ENCODE results near the gene GAB1.

GAB1 gene

GRCh38 chr4:143364063-143364462, 27.4 kb downstream of the GAB1 start:
- no peak overlapping the region for H3K4me3 ChIP-seq (ENCODE audit: low read depth in 1 of 5, low read length in 5 of 5)
- H3K36me3 ChIP-seq (ENCODE audit: control insufficient read depth in 5 of 5, insufficient read depth in 5 of 5, low read length in 5 of 5): no peaks in the 10 kb centered on the region
- H3K9me3 ChIP-seq (ENCODE audit: control insufficient read depth in 5 of 5, low read length in 5 of 5): no peaks in the 10 kb centered on the region
- H3K27ac ChIP-seq (ENCODE audit: low read depth, low read length): no peak overlapping the region
- peaks cover 2 to 30% (median 24%) of the 10 kb centered on the region in 5 donors for H3K4me1 ChIP-seq (ENCODE audit: control insufficient read depth in 5 of 5, insufficient read depth in 5 of 5, low read length in 5 of 5)
- H3K27me3 ChIP-seq (ENCODE audit: control insufficient read depth in 5 of 5, insufficient read depth in 4 of 5, low read length in 5 of 5): no peaks in the 10 kb centered on the region
- no peak overlapping the region for H3K9ac ChIP-seq (ENCODE audit: low read length in 5 of 5)

- no peaks in the 10 kb centered on the region for H3K9me3 ChIP-seq (ENCODE audit: control insufficient read depth in 5 of 5, low read length in 5 of 5)
- peaks cover 2 to 12% (median 8%) of the 10 kb centered on the region in 5 donors for H3K4me1 ChIP-seq (ENCODE audit: control insufficient read depth in 5 of 5, insufficient read depth in 5 of 5, low read length in 5 of 5)
- no peak overlapping the region for H3K27ac ChIP-seq (ENCODE audit: low read depth, low read length)
- no peaks in the 10 kb centered on the region for H3K27me3 ChIP-seq (ENCODE audit: control insufficient read depth in 5 of 5, insufficient read depth in 4 of 5, low read length in 5 of 5)
- H3K4me3 ChIP-seq (ENCODE audit: low read depth in 1 of 5, low read length in 5 of 5): no peak overlapping the region
- H3K36me3 ChIP-seq (ENCODE audit: control insufficient read depth in 5 of 5, insufficient read depth in 5 of 5, low read length in 5 of 5): no peaks in the 10 kb centered on the region
- no peak overlapping the region for H3K9ac ChIP-seq (ENCODE audit: low read length in 5 of 5)
Measured at GRCh38 chr4:143367863-143368262, 31.2 kb downstream of the GAB1 start.

GRCh38 chr4:143369552-143369951, 32.9 kb downstream of the GAB1 start:
- Histone ChIP-seq H3K4me1 (ENCODE audit: control insufficient read depth in 5 of 5, insufficient read depth in 5 of 5, low read length in 5 of 5) (peaks cover 2 to 20% (median 8%) of the 10 kb centered on the region in 5 donors), H3K9me3 (ENCODE audit: control insufficient read depth in 5 of 5, low read length in 5 of 5) (no peaks in the 10 kb centered on the region), H3K36me3 (ENCODE audit: control insufficient read depth in 5 of 5, insufficient read depth in 5 of 5, low read length in 5 of 5) (no peaks in the 10 kb centered on the region), H3K27ac (ENCODE audit: low read depth, low read length) (no peak overlapping the region), H3K27me3 (ENCODE audit: control insufficient read depth in 5 of 5, insufficient read depth in 4 of 5, low read length in 5 of 5) (no peaks in the 10 kb centered on the region), H3K9ac (ENCODE audit: low read length in 5 of 5) (no peak overlapping the region), H3K4me3 (ENCODE audit: low read depth in 1 of 5, low read length in 5 of 5) (no peak overlapping the region)

- no peaks in the 10 kb centered on the region for H3K27me3 ChIP-seq (ENCODE audit: control insufficient read depth in 5 of 5, insufficient read depth in 4 of 5, low read length in 5 of 5)
- no peak overlapping the region for H3K27ac ChIP-seq (ENCODE audit: low read depth, low read length)
Measured at GRCh38 chr4:143372093-143372915, 35.6 kb downstream of the GAB1 start.

GRCh38 chr4:143374255-143374654, 37.6 kb downstream of the GAB1 start:
- no peaks in the 10 kb centered on the region for H3K9me3 ChIP-seq (ENCODE audit: control insufficient read depth in 5 of 5, low read length in 5 of 5)
- H3K27ac ChIP-seq (ENCODE audit: low read depth, low read length): no peak overlapping the region
- peaks cover 4 to 55% (median 35%) of the 10 kb centered on the region in 5 donors for H3K4me1 ChIP-seq (ENCODE audit: control insufficient read depth in 5 of 5, insufficient read depth in 5 of 5, low read length in 5 of 5)
- H3K9ac ChIP-seq (ENCODE audit: low read length in 5 of 5): no peak overlapping the region
- H3K4me3 ChIP-seq (ENCODE audit: low read depth in 1 of 5, low read length in 5 of 5): no peak overlapping the region
- no peaks in the 10 kb centered on the region for H3K27me3 ChIP-seq (ENCODE audit: control insufficient read depth in 5 of 5, insufficient read depth in 4 of 5, low read length in 5 of 5)
- H3K36me3 ChIP-seq (ENCODE audit: control insufficient read depth in 5 of 5, insufficient read depth in 5 of 5, low read length in 5 of 5): no peaks in the 10 kb centered on the region

More at GRCh38 chr4:143372093-143372915, 35.6 kb downstream of the GAB1 start:
- H3K9ac ChIP-seq (ENCODE audit: low read length in 5 of 5): no peak overlapping the region
- peaks cover 2 to 37% (median 18%) of the 10 kb centered on the region in 5 donors for H3K4me1 ChIP-seq (ENCODE audit: control insufficient read depth in 5 of 5, insufficient read depth in 5 of 5, low read length in 5 of 5)
- H3K36me3 ChIP-seq (ENCODE audit: control insufficient read depth in 5 of 5, insufficient read depth in 5 of 5, low read length in 5 of 5): no peaks in the 10 kb centered on the region
- no peaks in the 10 kb centered on the region for H3K9me3 ChIP-seq (ENCODE audit: control insufficient read depth in 5 of 5, low read length in 5 of 5)
- H3K4me3 ChIP-seq (ENCODE audit: low read depth in 1 of 5, low read length in 5 of 5): no peak overlapping the region

GRCh38 chr4:143374771-143375170, 38.1 kb downstream of the GAB1 start:
- Histone ChIP-seq H3K4me3 (ENCODE audit: low read depth in 1 of 5, low read length in 5 of 5) (no peak overlapping the region), H3K27ac (ENCODE audit: low read depth, low read length) (no peak overlapping the region), H3K27me3 (ENCODE audit: control insufficient read depth in 5 of 5, insufficient read depth in 4 of 5, low read length in 5 of 5) (no peaks in the 10 kb centered on the region), H3K9ac (ENCODE audit: low read length in 5 of 5) (no peak overlapping the region), H3K9me3 (ENCODE audit: control insufficient read depth in 5 of 5, low read length in 5 of 5) (no peaks in the 10 kb centered on the region), H3K4me1 (ENCODE audit: control insufficient read depth in 5 of 5, insufficient read depth in 5 of 5, low read length in 5 of 5) (peaks cover 4 to 50% (median 34%) of the 10 kb centered on the region in 5 donors), H3K36me3 (ENCODE audit: control insufficient read depth in 5 of 5, insufficient read depth in 5 of 5, low read length in 5 of 5) (no peaks in the 10 kb centered on the region)

- H3K9ac ChIP-seq (ENCODE audit: low read length in 5 of 5): no peak overlapping the region
- H3K4me1 ChIP-seq (ENCODE audit: control insufficient read depth in 5 of 5, insufficient read depth in 5 of 5, low read length in 5 of 5): peaks cover 2 to 49% (median 30%) of the 10 kb centered on the region in 5 donors
- H3K36me3 ChIP-seq (ENCODE audit: control insufficient read depth in 5 of 5, insufficient read depth in 5 of 5, low read length in 5 of 5): no peaks in the 10 kb centered on the region
- no peaks in the 10 kb centered on the region for H3K9me3 ChIP-seq (ENCODE audit: control insufficient read depth in 5 of 5, low read length in 5 of 5)
- no peak overlapping the region for H3K4me3 ChIP-seq (ENCODE audit: low read depth in 1 of 5, low read length in 5 of 5)
- H3K27ac ChIP-seq (ENCODE audit: low read depth, low read length): no peak overlapping the region
- H3K27me3 ChIP-seq (ENCODE audit: control insufficient read depth in 5 of 5, insufficient read depth in 4 of 5, low read length in 5 of 5): no peaks in the 10 kb centered on the region
Measured at GRCh38 chr4:143375326-143376073, 38.8 kb downstream of the GAB1 start.

- H3K27me3 ChIP-seq (ENCODE audit: control insufficient read depth in 5 of 5, insufficient read depth in 4 of 5, low read length in 5 of 5): no peaks in the 10 kb centered on the region
- peaks cover 2 to 61% (median 50%) of the 10 kb centered on the region in 5 donors for H3K4me1 ChIP-seq (ENCODE audit: control insufficient read depth in 5 of 5, insufficient read depth in 5 of 5, low read length in 5 of 5)
- H3K9me3 ChIP-seq (ENCODE audit: control insufficient read depth in 5 of 5, low read length in 5 of 5): no peaks in the 10 kb centered on the region
- no peaks in the 10 kb centered on the region for H3K36me3 ChIP-seq (ENCODE audit: control insufficient read depth in 5 of 5, insufficient read depth in 5 of 5, low read length in 5 of 5)
- H3K27ac ChIP-seq (ENCODE audit: low read depth, low read length): peak overlapping the region; percentile 5
- no peak overlapping the region for H3K9ac ChIP-seq (ENCODE audit: low read length in 5 of 5)
- no peak overlapping the region for H3K4me3 ChIP-seq (ENCODE audit: low read depth in 1 of 5, low read length in 5 of 5)
Measured at GRCh38 chr4:143377611-143378099, 41.0 kb downstream of the GAB1 start.

- H3K9ac ChIP-seq (ENCODE audit: low read length in 5 of 5): no peak overlapping the region
- H3K27ac ChIP-seq (ENCODE audit: low read depth, low read length): peak overlapping the region; percentile 54
- H3K4me3 ChIP-seq (ENCODE audit: low read depth in 1 of 5, low read length in 5 of 5): no peak overlapping the region
- no peaks in the 10 kb centered on the region for H3K27me3 ChIP-seq (ENCODE audit: control insufficient read depth in 5 of 5, insufficient read depth in 4 of 5, low read length in 5 of 5)
- peaks cover 5 to 72% (median 64%) of the 10 kb centered on the region in 5 donors for H3K4me1 ChIP-seq (ENCODE audit: control insufficient read depth in 5 of 5, insufficient read depth in 5 of 5, low read length in 5 of 5)
- H3K9me3 ChIP-seq (ENCODE audit: control insufficient read depth in 5 of 5, low read length in 5 of 5): no peaks in the 10 kb centered on the region
- H3K36me3 ChIP-seq (ENCODE audit: control insufficient read depth in 5 of 5, insufficient read depth in 5 of 5, low read length in 5 of 5): no peaks in the 10 kb centered on the region
Measured at GRCh38 chr4:143380629-143381028, 44.0 kb downstream of the GAB1 start.
